HepG2 (cell line): ENCODE measurements around the gene FDXACB1. TPM values are rescaled to one million over a fixed set of nuclear protein-coding genes. Genes with fewer than 3 reads are reported as not detected.

ENCODE experiments used
- ATAC-seq: fragments of 200-7000 bp; cut with Tn5 transposase; 3 replicates; pipeline ENCODE4 v1.9.1; 2020; ENCODE audit warnings: mild to moderate bottlenecking, moderate library complexity
- BruUV-seq: library from RNA; stranded (reverse); fragments of 400-500 nt; replicated peaks from 2 replicates; lab custom pipeline; 2021; lab: Mats Ljungman, UMichigan
- CTCF ChIA-PET: fragments of 300-600 bp; formaldehyde crosslinking; extraction: SDS; loops from one replicate; lab custom pipeline; 2021; ENCODE audit warnings: low total read pairs, inconsistent platforms, low intra/inter-chr PET ratio; lab: Yijun Ruan, JAX
- POLR2A ChIA-PET: fragments of 350-600 bp; sonication (Branson Sonifier 250); formaldehyde crosslinking; loops from one replicate; lab custom pipeline; 2020; ENCODE audit warnings: antibody characterized with exemption, inconsistent platforms; lab: Yijun Ruan, JAX
- DNase-seq: peaks from one replicate; pipeline ENCODE4 v3.0.0-alpha.2; 2015; ENCODE audit warnings: low spot score
- FAIRE-seq: peaks from 3 replicates; lab custom pipeline; 2011; peaks lifted over from hg19 to GRCh38; lab: Jason Lieb, UNC
- H2AFZ ChIP-seq: one replicate; pipeline ENCODE4 v1.6.1; 2011; ENCODE audit warnings: low read length, inconsistent platforms
- H3K27ac ChIP-seq: fragments of 300-600 bp; 3 replicates; pipeline ENCODE4 v1.8.0; 2011; ENCODE audit warnings: mixed run types, mild to moderate bottlenecking, mixed read lengths, low read length, inconsistent platforms; ENCODE audit not compliant: insufficient read depth; ENCODE audit errors: extremely low read length
- H3K27me3 ChIP-seq, 2 experiments: fragments of 200-600 bp in 1 of 2; 2 replicates in 1 of 2; 3 replicates in 1 of 2; pipeline versions ENCODE4 v1.6.0 to v1.8.0; 2011; ENCODE audit warnings: low read length in 2 of 2, mild to moderate bottlenecking in 2 of 2, moderate library complexity in 2 of 2, inconsistent platforms in 1 of 2; ENCODE audit not compliant: insufficient read depth in 2 of 2, control insufficient read depth in 1 of 2
- H3K36me3 ChIP-seq, 2 experiments: fragments of 200-600 bp in 1 of 2; replicated peaks in 1 of 2; 2 replicates in 1 of 2; 3 replicates in 1 of 2; pipeline versions ENCODE4 v1.5.1 to v1.8.0; 2011; ENCODE audit warnings: low read length in 2 of 2, inconsistent platforms in 1 of 2; ENCODE audit not compliant: insufficient read depth in 2 of 2, control insufficient read depth in 1 of 2
- H3K4me1 ChIP-seq: 2 replicates; pipeline ENCODE4 v1.5.1; 2012; ENCODE audit warnings: low read length, inconsistent platforms; ENCODE audit not compliant: insufficient read depth
- H3K4me2 ChIP-seq: 2 replicates; pipeline ENCODE4 v1.6.0; 2011; ENCODE audit warnings: low read depth, low read length, inconsistent platforms
- H3K4me3 ChIP-seq, 3 experiments: fragments of 200-600 bp in 1 of 3; sonication (generic), shearing (Covaris generic) in 1 of 3; replicated peaks in 1 of 3; 2 replicates each; pipeline ENCODE4 v1.5.1; 2011 to 2016; ENCODE audit warnings: low read length in 3 of 3, inconsistent platforms in 2 of 3, low read depth in 2 of 3, mild to moderate bottlenecking in 2 of 3, control low read depth in 1 of 3, mixed read lengths in 1 of 3; ENCODE audit not compliant: insufficient read depth in 1 of 3
- H3K79me2 ChIP-seq: one replicate; pipeline ENCODE4 v1.6.1; 2011; ENCODE audit warnings: low read length, inconsistent platforms; ENCODE audit not compliant: insufficient read depth
- H3K9ac ChIP-seq: 2 replicates; pipeline ENCODE4 v1.6.0; 2011; ENCODE audit warnings: mild to moderate bottlenecking, low read depth, low read length, inconsistent platforms; ENCODE audit not compliant: insufficient read depth
- H3K9me3 ChIP-seq: 2 replicates; pipeline ENCODE4 v1.5.1; 2012; ENCODE audit warnings: mild to moderate bottlenecking, low read length
- H4K20me1 ChIP-seq: 2 replicates; pipeline ENCODE4 v1.6.0; 2011; ENCODE audit warnings: inconsistent platforms, mild to moderate bottlenecking, low read length, moderate library complexity; ENCODE audit not compliant: insufficient read depth
- MIER3 ChIP-seq: IDR thresholded peaks from 2 replicates; pipeline ENCODE4 v1.6.1; 2016; ENCODE audit warnings: missing compliant biosample characterization, borderline replicate concordance
- NFRKB ChIP-seq: fragments of 450-650 bp; IDR thresholded peaks from 2 replicates; pipeline ENCODE4 v1.6.1; 2017
- PHF5A ChIP-seq: IDR thresholded peaks from one replicate; pipeline ENCODE4 v1.6.1; 2018; ENCODE audit warnings: low read depth, missing genetic modification reagents; ENCODE audit not compliant: unreplicated experiment
- SAP130 ChIP-seq: IDR thresholded peaks from 2 replicates; pipeline ENCODE4 v1.6.1; 2016; ENCODE audit warnings: low read depth
- SETDB1 ChIP-seq: sonication (generic); formaldehyde crosslinking; IDR thresholded peaks from 2 replicates; pipeline ENCODE4 v1.5.1; 2020; ENCODE audit warnings: missing genetic modification reagents, mild to moderate bottlenecking, borderline replicate concordance
- ZBTB7A ChIP-seq: sonication (generic); formaldehyde crosslinking; IDR thresholded peaks from 2 replicates; pipeline ENCODE4 v1.8.0; 2022; ENCODE audit warnings: mild to moderate bottlenecking, missing genetic modification reagents
- ZNF136 ChIP-seq: sonication (generic); formaldehyde crosslinking; IDR thresholded peaks from 2 replicates; pipeline ENCODE4 v1.8.1; 2022; ENCODE audit warnings: low read depth, mild to moderate bottlenecking, moderate library complexity, missing genetic modification reagents
- ZNF850 ChIP-seq: sonication (generic); formaldehyde crosslinking; conservative IDR thresholded peaks from 2 replicates; pipeline ENCODE4 v1.9.0; 2021; ENCODE audit warnings: mild to moderate bottlenecking, missing genetic modification reagents
- WGBS: methylation state at CpG from one replicate; pipeline ENCODE4 v1.1.6; 2017; ENCODE audit warnings: low lambda C conversion rate; 5-methylcytosine and 5-hydroxymethylcytosine counted together
- in situ Hi-C: cut with HindIII; loops from 2 replicates; pipeline ENCODE4 v1.10.0; 2017; ENCODE audit warnings: low pct_unique_long_range_greater_than_20kb; ENCODE audit not compliant: extremely low pct_ligation_motif_present
- intact Hi-C: fragments of 100-400 bp; cut with micrococcal nuclease; formaldehyde crosslinking; loops from one replicate; pipeline ENCODE4 v1.10.0; 2022; ENCODE audit not compliant: unreplicated experiment
- polyA plus RNA-seq, 8 experiments: library from polyadenylated mRNA; depleted of rRNA in 3 of 8; stranded (reverse) in 7 of 8; unstranded in 1 of 8; fragments of >200 nt; fragmentation: Illumina TruSeq in 4 of 8; extraction: Trizol in 4 of 8; gene quantifications; 2 replicates each; pipeline versions ENCODE4 v1.2.1 to v1.2.3, GENCODE V29; 2011 to 2016; ENCODE audit warnings: low read depth in 4 of 8, missing spikeins in 1 of 8, mixed read lengths in 1 of 8; ENCODE audit not compliant: insufficient read depth in 1 of 8
- total RNA-seq, 5 experiments: library from RNA; depleted of rRNA; stranded (reverse); fragments of >200 nt; fragmentation: Illumina TruSeq; extraction: Trizol; gene quantifications; 2 replicates each; pipeline ENCODE4 v1.2.3, GENCODE V29; 2016; ENCODE audit warnings: low read depth in 1 of 5
- TF ChIP-seq, protein P1 (sequence below): sonication (generic); formaldehyde crosslinking; IDR thresholded peaks from 2 replicates; pipeline ENCODE4 v1.8.1; 2023; ENCODE audit warnings: mild to moderate bottlenecking, missing genetic modification reagents
- TF ChIP-seq, protein P2 (sequence below), 2 experiments: fragments of 450-650 bp in 1 of 2; sonication (generic) in 1 of 2; formaldehyde crosslinking in 1 of 2; IDR thresholded peaks; 2 replicates each; pipeline versions ENCODE4 v1.6.1 to v1.8.0; 2016 to 2022; ENCODE audit warnings: antibody characterized with exemption in 1 of 2, mild to moderate bottlenecking in 1 of 2, missing genetic modification reagents in 1 of 2

FDXACB1 gene
- total and polyA plus RNA-seq, 2 of the 13 experiments (the other 11 are each of a cell fraction or from before 2014, with no cell fraction given): 1.1 to 3.4 TPM

DNA sequence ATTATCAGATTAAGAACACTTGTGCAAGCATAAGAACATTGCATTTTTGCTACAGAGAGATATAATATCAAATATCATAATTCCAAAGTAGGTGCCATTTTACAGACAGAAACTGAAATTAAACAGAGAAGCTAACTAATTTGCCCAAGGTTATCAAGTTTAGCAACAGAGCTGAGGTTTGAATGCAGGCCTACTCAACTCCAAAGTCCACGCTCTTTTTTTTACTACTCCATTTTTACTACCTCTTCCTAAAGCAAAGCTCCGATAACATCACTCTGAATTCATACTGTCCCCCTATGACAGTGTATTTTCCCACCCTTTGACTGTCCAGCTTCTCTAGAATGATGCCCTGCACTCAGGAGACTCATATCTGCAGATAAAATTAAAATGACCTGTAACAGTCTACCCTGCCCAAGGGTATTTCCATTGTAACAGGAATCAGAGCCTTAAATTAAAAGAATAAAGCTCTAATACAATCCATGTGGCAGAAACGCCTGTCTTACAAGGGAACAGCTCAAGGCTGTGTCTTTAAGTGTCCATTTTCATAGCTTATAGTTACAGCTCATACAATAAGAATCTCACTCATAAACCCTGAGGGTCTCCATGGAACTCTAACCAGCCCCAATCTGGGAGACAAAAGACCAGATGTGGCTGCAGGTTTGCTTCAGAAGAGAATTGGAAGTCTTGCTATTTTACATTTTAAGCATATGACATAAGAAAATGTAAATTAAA, 44.4 kb downstream of the FDXACB1 start (continued):
- TF ChIP-seq ZNF136 (CRISPR knock-in tag) (no peak), ZBTB7A (CRISPR knock-in tag) (no peak)

DNA sequence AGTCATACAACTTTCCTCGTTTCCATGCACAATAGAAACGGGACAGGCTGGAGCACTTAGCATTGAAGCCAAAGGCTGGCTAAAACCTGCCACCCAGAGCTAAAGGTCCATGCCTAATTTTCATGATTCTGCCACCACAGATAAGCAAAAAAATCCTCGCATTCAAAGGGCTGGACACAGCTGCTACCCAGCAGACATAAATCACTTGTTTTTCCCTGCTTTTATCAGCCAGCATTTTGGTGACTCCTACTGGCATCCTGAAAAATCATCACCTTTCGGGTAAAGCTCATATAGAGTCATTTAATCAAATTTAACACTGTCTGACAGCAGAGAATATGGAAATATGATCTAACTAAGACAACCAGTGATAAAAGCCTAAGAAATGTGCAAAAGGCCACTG, 45.4 kb downstream of the FDXACB1 start:
- intact Hi-C loops (no loop called here), in situ Hi-C loops (loop anchor here (10.0 kb wide), 1 partner anchor 379 kb away; no protein-coding TSS in a partner anchor)
- peaks cover 3 to 30% of the 10 kb centered on the region in 2 experiments for H3K36me3 ChIP-seq
- no peak overlapping the region for H2AFZ ChIP-seq
- WGBS: 98% methylated on average over 4 of the region's 4 CpGs
- no peaks in the 10 kb centered on the region for H4K20me1 ChIP-seq
- H3K4me2 ChIP-seq: no peak overlapping the region
- H3K27me3 ChIP-seq: no peaks in the 10 kb centered on the region
- ChIA-PET CTCF (no interaction called here), POLR2A (interaction anchor here (1.1 kb wide), 1 partner anchor 56 kb away, joined by 3 read pairs; no protein-coding TSS in a partner anchor)
- no TSS peak for BruUV-seq
- no peak overlapping the region for H3K27ac ChIP-seq
- DNase-seq (peak; percentile 19), FAIRE-seq (no peak), ATAC-seq (no peak; the same call in 2 of the 3 replicates)
- peaks cover 15% of the 10 kb centered on the region for H3K4me1 ChIP-seq
- no peaks in the 10 kb centered on the region for H3K79me2 ChIP-seq
- H3K9ac ChIP-seq: no peak overlapping the region
- no peak overlapping the region for H3K4me3 ChIP-seq
- no peaks in the 10 kb centered on the region for H3K9me3 ChIP-seq
- TF ChIP-seq SAP130 (0 out of 2 replicates have a peak, but pooled peaks have one; percentile 21), SETDB1 (no peak), PHF5A (no peak), NFRKB (no peak), MIER3 (CRISPR knock-in tag) (no peak), ZNF850 (no peak)
- TF ChIP-seq, protein P1, sequence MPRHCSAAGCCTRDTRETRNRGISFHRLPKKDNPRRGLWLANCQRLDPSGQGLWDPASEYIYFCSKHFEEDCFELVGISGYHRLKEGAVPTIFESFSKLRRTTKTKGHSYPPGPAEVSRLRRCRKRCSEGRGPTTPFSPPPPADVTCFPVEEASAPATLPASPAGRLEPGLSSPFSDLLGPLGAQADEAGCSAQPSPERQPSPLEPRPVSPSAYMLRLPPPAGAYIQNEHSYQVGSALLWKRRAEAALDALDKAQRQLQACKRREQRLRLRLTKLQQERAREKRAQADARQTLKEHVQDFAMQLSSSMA: no peak
- TF ChIP-seq, protein P2, sequence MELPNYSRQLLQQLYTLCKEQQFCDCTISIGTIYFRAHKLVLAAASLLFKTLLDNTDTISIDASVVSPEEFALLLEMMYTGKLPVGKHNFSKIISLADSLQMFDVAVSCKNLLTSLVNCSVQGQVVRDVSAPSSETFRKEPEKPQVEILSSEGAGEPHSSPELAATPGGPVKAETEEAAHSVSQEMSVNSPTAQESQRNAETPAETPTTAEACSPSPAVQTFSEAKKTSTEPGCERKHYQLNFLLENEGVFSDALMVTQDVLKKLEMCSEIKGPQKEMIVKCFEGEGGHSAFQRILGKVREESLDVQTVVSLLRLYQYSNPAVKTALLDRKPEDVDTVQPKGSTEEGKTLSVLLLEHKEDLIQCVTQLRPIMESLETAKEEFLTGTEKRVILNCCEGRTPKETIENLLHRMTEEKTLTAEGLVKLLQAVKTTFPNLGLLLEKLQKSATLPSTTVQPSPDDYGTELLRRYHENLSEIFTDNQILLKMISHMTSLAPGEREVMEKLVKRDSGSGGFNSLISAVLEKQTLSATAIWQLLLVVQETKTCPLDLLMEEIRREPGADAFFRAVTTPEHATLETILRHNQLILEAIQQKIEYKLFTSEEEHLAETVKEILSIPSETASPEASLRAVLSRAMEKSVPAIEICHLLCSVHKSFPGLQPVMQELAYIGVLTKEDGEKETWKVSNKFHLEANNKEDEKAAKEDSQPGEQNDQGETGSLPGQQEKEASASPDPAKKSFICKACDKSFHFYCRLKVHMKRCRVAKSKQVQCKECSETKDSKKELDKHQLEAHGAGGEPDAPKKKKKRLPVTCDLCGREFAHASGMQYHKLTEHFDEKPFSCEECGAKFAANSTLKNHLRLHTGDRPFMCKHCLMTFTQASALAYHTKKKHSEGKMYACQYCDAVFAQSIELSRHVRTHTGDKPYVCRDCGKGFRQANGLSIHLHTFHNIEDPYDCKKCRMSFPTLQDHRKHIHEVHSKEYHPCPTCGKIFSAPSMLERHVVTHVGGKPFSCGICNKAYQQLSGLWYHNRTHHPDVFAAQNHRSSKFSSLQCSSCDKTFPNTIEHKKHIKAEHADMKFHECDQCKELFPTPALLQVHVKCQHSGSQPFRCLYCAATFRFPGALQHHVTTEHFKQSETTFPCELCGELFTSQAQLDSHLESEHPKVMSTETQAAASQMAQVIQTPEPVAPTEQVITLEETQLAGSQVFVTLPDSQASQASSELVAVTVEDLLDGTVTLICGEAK (IDR thresholded peaks at IDR 0.05): no peak
- TF ChIP-seq, protein P2 (CRISPR knock-in tag; IDR thresholded peaks at IDR 0.05): no peak
